Body of pancreas (tissue), 4 donors: ENCODE measurements around the gene HIC1. TPM values are rescaled to one million over a fixed set of nuclear protein-coding genes. Genes with fewer than 3 reads are reported as not detected.

ENCODE experiments used
- ATAC-seq: fragments of 150-250 bp; one replicate; pipeline ENCODE4 v1.9.1; 2016
- DNase-seq, 4 donors: peaks; one replicate each; pipeline ENCODE4 v3.0.0-alpha.2; 2019
- H3K27ac ChIP-seq, 4 donors: fragments of 200-600 bp; sonication (generic); 1 replicate in 3 of 4; 2 replicates in 1 of 4; pipeline versions ENCODE4 v1.5.1 to v1.6.1; 2016 to 2019; ENCODE audit warnings: mild to moderate bottlenecking in 1 of 4, mixed read lengths in 1 of 4, moderate library complexity in 1 of 4
- H3K27me3 ChIP-seq, 2 donors: fragments of 200-600 bp; sonication (generic); one replicate each; pipeline ENCODE4 v1.6.0; 2016; ENCODE audit warnings: mild to moderate bottlenecking in 1 of 2
- H3K36me3 ChIP-seq, 2 donors: fragments of 200-600 bp; sonication (generic); replicated peaks in 1 of 2; 2 replicates each; pipeline ENCODE4 v1.5.1; 2016; ENCODE audit warnings: low read depth in 2 of 2; ENCODE audit not compliant: insufficient read depth in 1 of 2
- H3K4me1 ChIP-seq: fragments of 200-600 bp; sonication (generic); one replicate; pipeline ENCODE4 v1.6.0; 2016
- H3K4me3 ChIP-seq, 2 donors: fragments of 200-600 bp; sonication (generic); 1 replicate in 1 of 2; 2 replicates in 1 of 2; pipeline ENCODE4 v1.5.1; 2016 to 2019
- H3K9me3 ChIP-seq, 3 donors: fragments of 200-600 bp; sonication (generic); 1 replicate in 2 of 3; 2 replicates in 1 of 3; pipeline ENCODE4 v1.5.1; 2016
- CTCF ChIP-seq, 7 experiments: fragments of 450-650 bp in 4 of 7; fragments of 200-600 bp in 3 of 7; sonication (generic) in 3 of 7; IDR thresholded peaks; one replicate each; pipeline ENCODE4 v1.5.1; 2016 to 2019; ENCODE audit warnings: antibody characterized with exemption in 7 of 7
- POLR2A ChIP-seq, 3 donors: fragments of 450-650 bp; IDR thresholded peaks; one replicate each; pipeline ENCODE4 v1.6.1; 2016; ENCODE audit warnings: antibody characterized with exemption in 3 of 3, mild to moderate bottlenecking in 2 of 3
- WGBS, 2 donors: methylation state at CpG; one replicate each; pipeline ENCODE4 v1.1.5; 2017; 5-methylcytosine and 5-hydroxymethylcytosine counted together
- intact Hi-C: fragments of 100-400 bp; cut with DNase I; formaldehyde crosslinking; loops from one replicate; pipeline ENCODE4 v1.15.1; 2023
- total RNA-seq, 2 donors: library from RNA; depleted of rRNA; stranded (reverse); fragments of >200 nt; gene quantifications; one replicate each; pipeline ENCODE4 v1.1.0, GENCODE V29; 2016

The HIC1 gene
- total RNA-seq, 2 donors from 2014 or later, result 9.6 to 18.1 TPM

- peaks cover 54% of the 10 kb centered on the region for H3K4me1 ChIP-seq
- no peak overlapping the region for H3K27ac ChIP-seq
- no peak for ATAC-seq
- no peak overlapping the region for H3K4me3 ChIP-seq
- intact Hi-C loops, result loop anchor here (5.0 kb wide), 1 partner anchor 121 kb away; no protein-coding TSS in a partner anchor
- no peaks in the 10 kb centered on the region for H3K27me3 ChIP-seq
- no peak for TF ChIP-seq POLR2A (IDR thresholded peaks at IDR 0.05)
- no peak for TF ChIP-seq CTCF (IDR thresholded peaks at IDR 0.05)
- H3K9me3 ChIP-seq, result no peaks in the 10 kb centered on the region
- no peaks in the 10 kb centered on the region for H3K36me3 ChIP-seq
- WGBS, 2 donors, result 82 to 100% methylated on average over 1 to 5 of the region's 5 CpGs
- DNase-seq, result no peak
These were observed 26.7 kb upstream of the HIC1 start for GRCh38 chr17:2028234-2028614.

DNA sequence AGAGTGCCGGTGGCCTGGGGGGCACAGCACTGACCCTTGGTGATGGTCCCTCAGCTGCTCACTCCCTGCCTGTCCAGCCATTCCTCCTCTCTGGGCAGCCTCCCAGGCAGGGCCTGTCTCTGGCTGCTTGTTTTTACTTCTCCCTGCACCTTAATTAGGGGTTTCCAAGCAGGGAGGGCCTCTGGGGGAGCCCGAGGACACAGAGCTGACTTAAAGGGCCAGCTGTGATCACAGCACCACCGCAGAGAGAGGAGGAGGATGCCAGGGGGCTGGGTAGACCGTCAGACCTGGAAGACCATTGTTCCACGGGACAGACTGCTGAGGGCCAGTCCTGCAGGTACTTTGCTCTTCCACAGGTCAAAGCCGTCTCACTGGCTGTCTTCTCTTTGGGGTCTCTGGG is 26.2 kb upstream of the HIC1 start:
- Histone ChIP-seq H3K27me3 (no peaks in the 10 kb centered on the region), H3K27ac (no peak overlapping the region), H3K4me1 (peaks cover 52% of the 10 kb centered on the region), H3K4me3 (no peak overlapping the region), H3K9me3 (no peaks in the 10 kb centered on the region), H3K36me3 (no peaks in the 10 kb centered on the region)
- ATAC-seq (no peak), DNase-seq (no peak)
- intact Hi-C loops, result loop anchor here (5.0 kb wide), 1 partner anchor 121 kb away; no protein-coding TSS in a partner anchor
- 51 to 100% methylated on average over 1 to 6 of the region's 6 CpGs for WGBS, 2 donors
- TF ChIP-seq POLR2A (IDR thresholded peaks at IDR 0.05) (no peak), CTCF (IDR thresholded peaks at IDR 0.05) (no peak)

DNA sequence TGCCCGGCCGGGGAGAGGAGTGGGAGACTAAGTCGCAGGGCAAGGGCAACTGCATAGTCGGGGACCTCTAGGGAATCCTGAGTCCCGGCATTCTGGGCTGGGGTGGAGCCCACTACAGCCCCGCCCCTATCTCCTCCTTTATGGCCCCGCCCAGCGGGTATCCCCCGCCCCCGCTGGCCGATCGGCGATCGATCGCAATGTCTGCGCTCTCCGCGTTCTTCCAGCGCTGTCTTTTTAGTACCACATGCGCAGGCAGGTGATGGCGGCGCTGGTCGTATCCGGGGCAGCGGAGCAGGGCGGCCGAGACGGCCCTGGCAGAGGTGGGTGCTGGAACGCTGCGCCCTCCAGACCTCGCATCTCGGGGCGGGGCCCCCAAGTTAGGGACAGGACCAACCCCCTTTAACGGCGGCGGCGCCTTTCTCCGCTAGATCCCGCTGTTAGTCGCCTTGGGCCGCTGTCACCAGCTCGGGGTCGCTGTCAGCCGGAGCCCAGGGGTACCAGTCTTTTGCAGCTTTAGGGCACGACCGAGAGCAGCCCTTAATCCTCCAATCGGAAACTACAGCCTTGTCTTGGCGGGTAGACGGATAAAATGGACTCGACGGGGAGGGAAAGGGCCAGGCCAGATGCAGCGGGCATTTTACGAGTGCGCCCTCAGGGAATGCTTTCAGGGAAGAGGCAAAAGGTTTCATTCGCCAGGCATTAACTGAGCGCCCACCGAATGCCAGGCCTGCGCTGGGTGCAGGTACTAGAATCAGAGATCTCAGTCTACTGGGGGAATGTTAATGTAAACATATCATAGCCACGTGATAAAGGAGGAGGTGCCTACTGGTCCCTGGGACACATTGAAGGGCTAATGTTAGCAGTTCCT is 24.8 kb upstream of the HIC1 start, which contains the start of gene DPH1:
TSS of gene DPH1 (plus strand) at position 243 of the 868 bp plus-strand sequence. CDS start at position 260, 17 bp downstream.
- 1 to 7% methylated on average over 11 to 59 of the region's 59 CpGs for WGBS, 2 donors
- ATAC-seq, result peak; percentile 84
- DNase-seq, result peak; percentile 89 to 92 (median 91)
- intact Hi-C loops, result loop anchor here (5.0 kb wide), 1 partner anchor 123 kb away; no protein-coding TSS in a partner anchor
- Histone ChIP-seq H3K9me3 (no peaks in the 10 kb centered on the region), H3K27me3 (no peaks in the 10 kb centered on the region), H3K4me3 (peak within 1 kb of the TSS; percentile 66 to 100), H3K27ac (peak within 1 kb of the TSS; percentile 6 to 75 (median 35)), H3K4me1 (peaks cover 38% of the 10 kb centered on the region), H3K36me3 (no peaks in the 10 kb centered on the region)
- TF ChIP-seq POLR2A (IDR thresholded peaks at IDR 0.05) (peak; percentile 27 to 76 (median 72)), CTCF (IDR thresholded peaks at IDR 0.05) (peak in 2 of 7 experiments; percentile 7 to 29)

- Histone ChIP-seq H3K4me3 (peak overlapping the region; percentile 66 to 100), H3K9me3 (no peaks in the 10 kb centered on the region), H3K27me3 (no peaks in the 10 kb centered on the region), H3K27ac (peak overlapping the region in 1 of 4 donors; percentile 6), H3K4me1 (peaks cover 32% of the 10 kb centered on the region), H3K36me3 (peaks cover 0 to under 1% of the 10 kb centered on the region in 2 donors)
- peak in 1 of 4 donors; percentile 45 for DNase-seq
- ATAC-seq, result no peak
- intact Hi-C loops, result no loop called here
- WGBS, 2 donors, result 14 to 20% methylated on average over 8 to 10 of the region's 10 CpGs
- TF ChIP-seq POLR2A (IDR thresholded peaks at IDR 0.05), result no peak
- peak in 3 of 7 experiments; percentile 39 to 44 (median 41) for TF ChIP-seq CTCF (IDR thresholded peaks at IDR 0.05)
These were observed 24.1 kb upstream of the HIC1 start for GRCh38 chr17:2030779-2031163.
